HG03432 (cell line): ENCODE results near the gene ARHGEF12.

ENCODE experiments used
- ATAC-seq: cut with Tn5 transposase; IDR thresholded peaks from one replicate; pipeline ENCODE4 v1.9.1; 2021; ENCODE audit warnings: mild to moderate bottlenecking, moderate library complexity; ENCODE audit not compliant: unreplicated experiment

The ARHGEF12 gene, protein sequence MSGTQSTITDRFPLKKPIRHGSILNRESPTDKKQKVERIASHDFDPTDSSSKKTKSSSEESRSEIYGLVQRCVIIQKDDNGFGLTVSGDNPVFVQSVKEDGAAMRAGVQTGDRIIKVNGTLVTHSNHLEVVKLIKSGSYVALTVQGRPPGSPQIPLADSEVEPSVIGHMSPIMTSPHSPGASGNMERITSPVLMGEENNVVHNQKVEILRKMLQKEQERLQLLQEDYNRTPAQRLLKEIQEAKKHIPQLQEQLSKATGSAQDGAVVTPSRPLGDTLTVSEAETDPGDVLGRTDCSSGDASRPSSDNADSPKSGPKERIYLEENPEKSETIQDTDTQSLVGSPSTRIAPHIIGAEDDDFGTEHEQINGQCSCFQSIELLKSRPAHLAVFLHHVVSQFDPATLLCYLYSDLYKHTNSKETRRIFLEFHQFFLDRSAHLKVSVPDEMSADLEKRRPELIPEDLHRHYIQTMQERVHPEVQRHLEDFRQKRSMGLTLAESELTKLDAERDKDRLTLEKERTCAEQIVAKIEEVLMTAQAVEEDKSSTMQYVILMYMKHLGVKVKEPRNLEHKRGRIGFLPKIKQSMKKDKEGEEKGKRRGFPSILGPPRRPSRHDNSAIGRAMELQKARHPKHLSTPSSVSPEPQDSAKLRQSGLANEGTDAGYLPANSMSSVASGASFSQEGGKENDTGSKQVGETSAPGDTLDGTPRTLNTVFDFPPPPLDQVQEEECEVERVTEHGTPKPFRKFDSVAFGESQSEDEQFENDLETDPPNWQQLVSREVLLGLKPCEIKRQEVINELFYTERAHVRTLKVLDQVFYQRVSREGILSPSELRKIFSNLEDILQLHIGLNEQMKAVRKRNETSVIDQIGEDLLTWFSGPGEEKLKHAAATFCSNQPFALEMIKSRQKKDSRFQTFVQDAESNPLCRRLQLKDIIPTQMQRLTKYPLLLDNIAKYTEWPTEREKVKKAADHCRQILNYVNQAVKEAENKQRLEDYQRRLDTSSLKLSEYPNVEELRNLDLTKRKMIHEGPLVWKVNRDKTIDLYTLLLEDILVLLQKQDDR (N-terminal part only)

DNA sequence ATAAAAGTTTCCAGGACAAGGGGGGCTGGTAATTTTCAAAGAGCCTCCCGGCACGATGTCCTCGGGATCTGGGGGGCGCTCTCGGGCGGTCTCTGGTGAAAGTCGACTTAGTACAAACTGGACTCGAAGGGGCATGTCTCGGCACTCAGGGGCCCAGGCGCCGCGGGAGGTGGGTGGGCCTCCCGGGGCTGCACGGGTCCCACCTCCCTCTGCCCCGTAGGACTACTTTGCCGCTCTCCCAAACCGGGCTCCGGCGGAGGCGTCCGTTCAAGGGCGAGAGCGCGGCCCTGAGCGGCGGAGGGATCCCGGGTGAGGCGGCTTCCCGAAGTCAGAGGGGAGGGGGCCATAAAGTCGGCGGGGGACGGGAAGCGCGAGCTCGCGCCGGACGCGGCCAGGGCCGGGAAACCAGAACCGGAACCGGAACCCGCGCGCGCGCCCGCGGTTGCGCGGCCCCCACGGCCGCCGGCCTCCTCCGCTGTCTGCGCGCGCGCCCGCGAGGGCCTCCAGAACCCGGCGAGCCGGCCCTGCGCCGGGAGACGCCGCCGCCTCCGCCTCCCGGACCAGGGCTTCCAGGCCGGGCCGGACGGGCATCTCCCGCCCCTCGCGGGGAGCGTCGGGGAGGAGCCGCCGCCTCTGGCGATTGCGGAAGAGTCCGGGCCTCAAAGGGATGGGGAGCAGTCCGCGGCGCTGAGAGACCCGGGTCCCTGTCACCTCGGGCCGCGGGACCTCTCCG is at the start of gene ARHGEF12:
Gene ARHGEF12, plus strand, starts transcription at position 506 of the 733 bp plus-strand sequence. CDS start 831 bp downstream, outside the sequence.
- ATAC-seq = peak; percentile 63

- no peak for ATAC-seq
Observed at GRCh38 chr11:120288021-120288420, 48.2 kb upstream of the ARHGEF12 start.

GRCh38 chr11:120289426-120289825 is 46.8 kb upstream of the ARHGEF12 start:
- no peak for ATAC-seq

- no peak for ATAC-seq
Observed at GRCh38 chr11:120290956-120291355, 45.3 kb upstream of the ARHGEF12 start.

GRCh38 chr11:120293038-120293800 is 43.0 kb upstream of the ARHGEF12 start:
- no peak for ATAC-seq

DNA sequence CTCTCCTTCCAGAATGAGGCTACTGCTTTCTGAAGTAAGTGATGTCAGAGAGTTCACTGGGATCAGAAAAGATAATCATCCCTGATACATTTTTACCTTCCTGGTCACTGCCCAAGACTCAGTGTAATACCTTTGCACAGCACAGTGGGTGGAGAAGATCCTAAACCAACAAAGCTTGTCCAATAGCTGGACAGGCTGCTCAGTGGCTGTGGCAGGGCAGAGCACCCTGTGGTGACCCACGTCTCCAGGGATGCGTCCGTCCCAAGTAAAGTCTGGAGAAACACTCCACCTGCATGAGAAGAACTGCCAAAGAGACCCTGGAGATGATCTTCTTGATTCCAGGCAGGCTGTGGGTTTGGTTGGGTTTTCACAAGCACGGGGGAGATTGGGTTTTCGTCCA is 42.1 kb upstream of the ARHGEF12 start:
- ATAC-seq = no peak

- no peak for ATAC-seq
Observed at GRCh38 chr11:120295099-120295498, 41.1 kb upstream of the ARHGEF12 start.

GRCh38 chr11:120296554-120296953 is 39.7 kb upstream of the ARHGEF12 start:
- no peak for ATAC-seq

DNA sequence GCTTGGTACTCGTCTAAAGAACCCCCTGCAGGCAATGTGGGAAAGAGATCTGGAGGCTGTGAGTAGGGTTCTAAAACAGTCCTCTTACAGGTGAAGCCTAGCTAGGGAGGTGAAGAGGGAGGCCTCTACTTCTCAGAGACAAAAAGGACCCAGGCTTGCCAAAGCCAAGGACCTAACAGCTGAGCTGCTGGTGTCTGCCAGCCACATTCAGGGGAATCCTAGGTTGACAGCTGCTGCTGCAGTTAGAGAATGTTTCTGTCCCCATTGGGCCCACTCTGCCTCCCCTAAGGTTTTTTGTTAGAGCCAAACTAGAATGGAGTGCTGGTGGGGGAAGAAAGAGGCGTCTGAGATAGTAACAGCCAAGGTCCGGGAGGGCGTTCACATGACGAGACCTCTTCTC is 37.8 kb upstream of the ARHGEF12 start:
- ATAC-seq = no peak

GRCh38 chr11:120302001-120302805 is 34.0 kb upstream of the ARHGEF12 start:
- ATAC-seq = peak; percentile 16

DNA sequence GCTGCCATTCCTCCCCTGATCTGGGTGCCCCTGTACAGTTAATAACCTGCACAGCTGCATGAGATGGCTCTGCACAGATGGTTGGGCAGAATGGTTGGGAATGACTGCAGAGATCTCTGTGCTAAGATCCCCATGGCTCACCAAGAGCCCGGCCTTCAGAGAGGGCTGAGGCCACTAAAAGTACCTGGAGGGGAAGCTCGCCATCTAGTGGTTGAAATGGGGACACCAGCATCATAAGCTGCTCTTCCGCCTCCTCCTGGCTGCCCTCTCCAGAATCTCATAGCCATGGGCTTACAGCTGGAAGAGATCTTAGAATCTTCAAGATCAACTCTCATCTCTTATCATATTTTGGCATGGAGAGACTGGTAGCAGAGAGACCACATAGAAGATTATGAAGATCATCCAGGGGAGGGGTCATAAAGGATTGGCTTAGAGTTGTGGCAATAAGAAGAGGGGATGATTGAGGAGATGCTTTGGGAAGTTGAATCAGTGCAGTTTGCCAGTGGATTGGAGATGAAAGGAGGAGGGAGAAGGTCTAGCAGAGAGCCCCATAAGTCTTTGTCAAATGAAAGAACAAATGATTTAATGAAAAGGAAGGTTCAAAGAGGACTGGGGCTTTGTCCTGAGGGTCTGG is 33.1 kb upstream of the ARHGEF12 start:
- peak; percentile 76 for ATAC-seq

DNA sequence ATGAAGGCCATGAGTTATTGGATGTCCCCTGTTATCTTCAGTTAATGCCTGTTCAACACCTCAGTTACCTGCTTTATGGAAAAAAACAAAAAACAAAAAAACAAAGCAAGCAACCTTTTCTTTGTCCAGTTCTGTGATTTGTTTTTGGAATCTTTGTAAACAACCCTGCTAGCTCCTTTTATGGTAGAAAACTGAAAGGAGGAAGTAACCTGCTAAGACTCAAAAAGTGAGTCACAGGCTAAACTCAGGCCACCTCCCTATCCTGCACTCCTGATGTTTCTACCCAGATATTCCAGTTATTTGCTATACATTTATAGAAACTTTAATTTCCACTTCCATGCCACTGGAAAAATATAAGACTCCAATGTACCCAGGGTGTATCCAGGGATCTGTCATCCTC is 31.7 kb upstream of the ARHGEF12 start:
- ATAC-seq = no peak

GRCh38 chr11:120305286-120305685 is 30.9 kb upstream of the ARHGEF12 start:
- ATAC-seq = no peak

DNA sequence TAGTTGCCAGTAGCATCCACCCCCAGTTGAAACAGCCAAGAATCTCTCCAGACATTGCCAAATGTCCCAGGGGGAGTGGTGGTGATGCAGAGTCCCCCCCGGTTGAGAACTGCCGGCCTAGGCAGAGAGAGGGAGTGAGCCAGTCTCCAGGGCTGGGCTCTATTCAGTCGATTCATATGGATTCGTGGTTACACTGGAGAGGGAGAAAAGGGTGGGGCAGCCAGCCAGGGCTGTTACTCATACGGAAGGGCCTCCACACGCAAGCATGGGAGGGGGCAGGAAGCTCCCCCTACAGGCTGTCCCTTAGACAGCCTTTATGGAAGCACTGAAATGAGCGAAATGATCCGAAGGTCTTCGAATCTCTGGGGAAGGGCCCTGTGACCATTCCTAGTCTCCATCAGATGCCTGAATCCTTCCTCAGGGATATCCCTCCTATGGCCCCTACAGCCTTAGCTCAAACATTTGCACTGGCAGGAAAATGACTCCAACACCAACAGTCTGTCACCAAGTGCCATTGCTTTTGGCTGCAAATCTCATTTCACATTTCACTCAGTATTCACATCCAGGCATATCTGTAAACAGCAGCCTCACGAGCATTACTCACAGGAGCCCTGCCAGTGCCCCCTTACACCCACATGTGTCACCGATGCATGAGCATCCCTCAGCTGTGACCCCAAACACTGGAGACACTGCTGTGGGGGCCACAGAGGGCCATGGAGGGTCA is 29.5 kb upstream of the ARHGEF12 start:
- no peak for ATAC-seq

- no peak for ATAC-seq
Observed at GRCh38 chr11:120307476-120307875, 28.7 kb upstream of the ARHGEF12 start.

GRCh38 chr11:120308081-120308480 is 28.1 kb upstream of the ARHGEF12 start:
- no peak for ATAC-seq

- ATAC-seq = no peak
Observed at GRCh38 chr11:120310870-120311269, 25.3 kb upstream of the ARHGEF12 start.

GRCh38 chr11:120314861-120315260 is 21.4 kb upstream of the ARHGEF12 start:
- ATAC-seq = no peak
